Measurements from ENCODE around the gene SERHL2.
"Not testable (repeated sequence)": the region's sequence is repeated elsewhere in the genome, so short reads cannot be mapped to it uniquely, and the experiment has no call there.

- TF ChIP-seq POLR2A (IDR thresholded peaks at IDR 0.05; ENCODE audit: extremely low read depth, insufficient read length); MYC (IDR thresholded peaks at IDR 0.05; ENCODE audit: low read depth, low read length): not testable (repeated sequence)
- TF ChIP-seq, protein P1, sequence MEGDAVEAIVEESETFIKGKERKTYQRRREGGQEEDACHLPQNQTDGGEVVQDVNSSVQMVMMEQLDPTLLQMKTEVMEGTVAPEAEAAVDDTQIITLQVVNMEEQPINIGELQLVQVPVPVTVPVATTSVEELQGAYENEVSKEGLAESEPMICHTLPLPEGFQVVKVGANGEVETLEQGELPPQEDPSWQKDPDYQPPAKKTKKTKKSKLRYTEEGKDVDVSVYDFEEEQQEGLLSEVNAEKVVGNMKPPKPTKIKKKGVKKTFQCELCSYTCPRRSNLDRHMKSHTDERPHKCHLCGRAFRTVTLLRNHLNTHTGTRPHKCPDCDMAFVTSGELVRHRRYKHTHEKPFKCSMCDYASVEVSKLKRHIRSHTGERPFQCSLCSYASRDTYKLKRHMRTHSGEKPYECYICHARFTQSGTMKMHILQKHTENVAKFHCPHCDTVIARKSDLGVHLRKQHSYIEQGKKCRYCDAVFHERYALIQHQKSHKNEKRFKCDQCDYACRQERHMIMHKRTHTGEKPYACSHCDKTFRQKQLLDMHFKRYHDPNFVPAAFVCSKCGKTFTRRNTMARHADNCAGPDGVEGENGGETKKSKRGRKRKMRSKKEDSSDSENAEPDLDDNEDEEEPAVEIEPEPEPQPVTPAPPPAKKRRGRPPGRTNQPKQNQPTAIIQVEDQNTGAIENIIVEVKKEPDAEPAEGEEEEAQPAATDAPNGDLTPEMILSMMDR (IDR thresholded peaks at IDR 0.05; ENCODE audit: low read depth, low read length), result not testable (repeated sequence)
- TF ChIP-seq, protein P2, sequence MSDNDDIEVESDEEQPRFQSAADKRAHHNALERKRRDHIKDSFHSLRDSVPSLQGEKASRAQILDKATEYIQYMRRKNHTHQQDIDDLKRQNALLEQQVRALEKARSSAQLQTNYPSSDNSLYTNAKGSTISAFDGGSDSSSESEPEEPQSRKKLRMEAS (IDR thresholded peaks at IDR 0.05; ENCODE audit: low read depth, low read length), result not testable (repeated sequence)
Measured at GRCh38 chr22:42529435-42529834, 24.3 kb upstream of the SERHL2 start.
